Measurements from ENCODE around the gene SEMA5B. TPM values are rescaled to one million over a fixed set of nuclear protein-coding genes. Genes with fewer than 3 reads are reported as not detected.

Gene SEMA5B
- polyA plus RNA-seq, 1 of the 3 experiments (the other 2 are of a cell fraction), result 0.43 TPM

DNA sequence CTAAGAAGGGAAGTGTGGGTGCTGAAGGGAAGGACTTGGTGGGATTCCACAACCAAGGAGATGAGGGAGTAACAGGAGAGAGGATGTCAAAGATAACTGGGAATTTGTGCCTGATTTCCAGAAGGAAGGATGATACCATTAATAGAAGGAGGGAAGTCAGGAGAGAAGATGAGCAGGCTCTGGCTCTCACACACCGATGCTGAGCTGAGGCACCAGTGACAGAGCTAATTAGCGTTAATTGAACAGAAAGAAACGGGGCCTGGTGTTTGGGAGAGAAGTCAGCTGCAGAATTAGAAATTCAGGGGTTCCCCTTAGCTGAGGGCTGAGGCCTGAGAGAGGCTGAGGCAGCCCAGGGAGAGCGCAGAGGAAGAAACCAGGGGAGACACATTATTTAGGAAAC lies 27.4 kb upstream of the SEMA5B start:
- ChIA-PET CTCF (interaction anchor here (1.8 kb wide), 1 partner anchor 112 kb away, joined by 5 read pairs; no protein-coding TSS in a partner anchor), POLR2A (no interaction called here)
- H3K4me3 ChIP-seq (ENCODE audit: low read depth in 2 of 2, low read length in 1 of 2), result no peak overlapping the region
- no peak overlapping the region for H2AFZ ChIP-seq (ENCODE audit: low read depth)
- H3K4me2 ChIP-seq, result no peak overlapping the region
- H4K20me1 ChIP-seq (ENCODE audit: insufficient read depth), result no peaks in the 10 kb centered on the region
- DNase-seq, result no peak
- H3K27me3 ChIP-seq (ENCODE audit: insufficient read depth), result no peaks in the 10 kb centered on the region; the same call in 1 of the 2 replicates
- no peak overlapping the region for H3K9ac ChIP-seq
- peaks cover 0 to 19% of the 10 kb centered on the region in 2 experiments; a peak in 1 of 4 replicates for H3K4me1 ChIP-seq (ENCODE audit: control insufficient read depth in 1 of 2, insufficient read depth in 2 of 2, low read depth in 1 of 2, low read length in 1 of 2)
- 42% methylated on average over 4 of the region's 4 CpGs for WGBS (ENCODE audit: low lambda C conversion rate)
- no peaks in the 10 kb centered on the region for H3K9me3 ChIP-seq
- no peaks in the 10 kb centered on the region for H3K9me2 ChIP-seq
- no peak overlapping the region for H3K27ac ChIP-seq (ENCODE audit: low read depth in 2 of 2, low read length in 1 of 2)
- no peaks in the 10 kb centered on the region for H3F3A ChIP-seq (replicated peaks; ENCODE audit: insufficient read depth)
- H3K79me2 ChIP-seq (ENCODE audit: insufficient read depth), result no peaks in the 10 kb centered on the region
- TF ChIP-seq POLR2AphosphoS5 (IDR thresholded peaks at IDR 0.05; ENCODE audit: low read depth, low read length) (no peak), IRF3 (IDR thresholded peaks at IDR 0.05; ENCODE audit: low read depth, low read length) (no peak), JUND (IDR thresholded peaks at IDR 0.05) (no peak), GABPA (IDR thresholded peaks at IDR 0.05; ENCODE audit: low read depth) (no peak), RCOR1 (IDR thresholded peaks at IDR 0.05; ENCODE audit: low read length) (no peak), RFX5 (IDR thresholded peaks at IDR 0.05; ENCODE audit: low read length) (no peak), NRF1 (IDR thresholded peaks at IDR 0.05; ENCODE audit: low read depth, low read length) (no peak), FOXM1 (IDR thresholded peaks at IDR 0.05; ENCODE audit: low read depth) (no peak)
- TF ChIP-seq, protein P1, sequence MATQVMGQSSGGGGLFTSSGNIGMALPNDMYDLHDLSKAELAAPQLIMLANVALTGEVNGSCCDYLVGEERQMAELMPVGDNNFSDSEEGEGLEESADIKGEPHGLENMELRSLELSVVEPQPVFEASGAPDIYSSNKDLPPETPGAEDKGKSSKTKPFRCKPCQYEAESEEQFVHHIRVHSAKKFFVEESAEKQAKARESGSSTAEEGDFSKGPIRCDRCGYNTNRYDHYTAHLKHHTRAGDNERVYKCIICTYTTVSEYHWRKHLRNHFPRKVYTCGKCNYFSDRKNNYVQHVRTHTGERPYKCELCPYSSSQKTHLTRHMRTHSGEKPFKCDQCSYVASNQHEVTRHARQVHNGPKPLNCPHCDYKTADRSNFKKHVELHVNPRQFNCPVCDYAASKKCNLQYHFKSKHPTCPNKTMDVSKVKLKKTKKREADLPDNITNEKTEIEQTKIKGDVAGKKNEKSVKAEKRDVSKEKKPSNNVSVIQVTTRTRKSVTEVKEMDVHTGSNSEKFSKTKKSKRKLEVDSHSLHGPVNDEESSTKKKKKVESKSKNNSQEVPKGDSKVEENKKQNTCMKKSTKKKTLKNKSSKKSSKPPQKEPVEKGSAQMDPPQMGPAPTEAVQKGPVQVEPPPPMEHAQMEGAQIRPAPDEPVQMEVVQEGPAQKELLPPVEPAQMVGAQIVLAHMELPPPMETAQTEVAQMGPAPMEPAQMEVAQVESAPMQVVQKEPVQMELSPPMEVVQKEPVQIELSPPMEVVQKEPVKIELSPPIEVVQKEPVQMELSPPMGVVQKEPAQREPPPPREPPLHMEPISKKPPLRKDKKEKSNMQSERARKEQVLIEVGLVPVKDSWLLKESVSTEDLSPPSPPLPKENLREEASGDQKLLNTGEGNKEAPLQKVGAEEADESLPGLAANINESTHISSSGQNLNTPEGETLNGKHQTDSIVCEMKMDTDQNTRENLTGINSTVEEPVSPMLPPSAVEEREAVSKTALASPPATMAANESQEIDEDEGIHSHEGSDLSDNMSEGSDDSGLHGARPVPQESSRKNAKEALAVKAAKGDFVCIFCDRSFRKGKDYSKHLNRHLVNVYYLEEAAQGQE (IDR thresholded peaks at IDR 0.05; ENCODE audit: low read depth, low read length), result no peak
- TF ChIP-seq, protein P2, sequence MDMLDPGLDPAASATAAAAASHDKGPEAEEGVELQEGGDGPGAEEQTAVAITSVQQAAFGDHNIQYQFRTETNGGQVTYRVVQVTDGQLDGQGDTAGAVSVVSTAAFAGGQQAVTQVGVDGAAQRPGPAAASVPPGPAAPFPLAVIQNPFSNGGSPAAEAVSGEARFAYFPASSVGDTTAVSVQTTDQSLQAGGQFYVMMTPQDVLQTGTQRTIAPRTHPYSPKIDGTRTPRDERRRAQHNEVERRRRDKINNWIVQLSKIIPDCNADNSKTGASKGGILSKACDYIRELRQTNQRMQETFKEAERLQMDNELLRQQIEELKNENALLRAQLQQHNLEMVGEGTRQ (IDR thresholded peaks at IDR 0.05; ENCODE audit: borderline replicate concordance, low read depth, low read length), result no peak
- no peaks in the 10 kb centered on the region for H3K36me3 ChIP-seq (replicated peaks in 1 of 2; ENCODE audit: control insufficient read depth in 1 of 2, insufficient read depth in 2 of 2, low read length in 1 of 2)

DNA sequence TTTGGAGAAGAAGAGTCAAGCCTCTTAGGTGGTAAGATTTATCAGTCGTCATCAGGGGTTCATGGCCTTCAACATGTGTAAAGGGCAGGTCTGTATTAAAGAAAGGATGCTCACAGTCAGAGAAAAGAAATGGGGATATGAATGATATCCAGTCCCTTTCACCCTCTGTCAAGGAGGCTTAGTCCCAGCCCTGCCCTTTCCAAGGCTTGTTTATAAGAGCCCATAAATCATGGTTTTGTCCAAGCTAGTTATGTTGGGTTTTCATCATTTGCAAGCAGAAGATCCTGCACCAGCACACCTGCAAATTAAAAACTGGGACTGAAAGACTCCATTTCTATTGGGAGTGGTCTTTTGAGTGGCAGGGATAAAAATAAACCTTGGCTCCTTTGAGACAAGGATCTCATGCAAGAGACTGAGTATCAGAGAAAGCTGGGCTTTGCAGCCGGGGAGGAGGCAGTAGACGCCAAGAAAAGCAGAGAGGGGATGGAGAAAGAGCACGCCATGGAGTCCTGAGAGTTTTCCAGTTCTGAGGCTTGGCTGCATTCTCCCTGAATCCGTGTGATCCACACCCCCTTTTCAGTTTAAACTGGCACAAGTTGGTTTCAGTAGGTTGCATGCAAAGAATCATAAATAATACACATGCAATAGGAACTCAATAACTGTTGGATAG lies 26.7 kb upstream of the SEMA5B start:
- no peaks in the 10 kb centered on the region for H3F3A ChIP-seq (replicated peaks; ENCODE audit: insufficient read depth)
- CTCF ChIA-PET, result no interaction called here
- no peaks in the 10 kb centered on the region for H3K79me2 ChIP-seq (ENCODE audit: insufficient read depth)
- no peak overlapping the region for H3K4me2 ChIP-seq
- DNase-seq, result no peak
- H3K9me2 ChIP-seq, result no peaks in the 10 kb centered on the region
- no peaks in the 10 kb centered on the region for H3K27me3 ChIP-seq (ENCODE audit: insufficient read depth)
- WGBS (ENCODE audit: low lambda C conversion rate), result 65% methylated on average over 5 of the region's 5 CpGs
- peaks cover 0 to 19% of the 10 kb centered on the region in 2 experiments; a peak in 1 of 4 replicates for H3K4me1 ChIP-seq (ENCODE audit: control insufficient read depth in 1 of 2, insufficient read depth in 2 of 2, low read depth in 1 of 2, low read length in 1 of 2)
- POLR2A ChIA-PET, result no interaction called here
- H3K27ac ChIP-seq (ENCODE audit: low read depth in 2 of 2, low read length in 1 of 2), result no peak overlapping the region
- no peak overlapping the region for H3K9ac ChIP-seq
- H2AFZ ChIP-seq (ENCODE audit: low read depth), result no peak overlapping the region
- H4K20me1 ChIP-seq (ENCODE audit: insufficient read depth), result no peaks in the 10 kb centered on the region
- TF ChIP-seq CTCF (IDR thresholded peaks at IDR 0.05), result no peak
- no peaks in the 10 kb centered on the region for H3K36me3 ChIP-seq (replicated peaks in 1 of 2; ENCODE audit: control insufficient read depth in 1 of 2, insufficient read depth in 2 of 2, low read length in 1 of 2)
- H3K9me3 ChIP-seq, result no peaks in the 10 kb centered on the region
- no peak overlapping the region for H3K4me3 ChIP-seq (ENCODE audit: low read depth in 2 of 2, low read length in 1 of 2)
